Measurements from ENCODE around the gene PHACTR1.

- TF ChIP-seq, protein P1, sequence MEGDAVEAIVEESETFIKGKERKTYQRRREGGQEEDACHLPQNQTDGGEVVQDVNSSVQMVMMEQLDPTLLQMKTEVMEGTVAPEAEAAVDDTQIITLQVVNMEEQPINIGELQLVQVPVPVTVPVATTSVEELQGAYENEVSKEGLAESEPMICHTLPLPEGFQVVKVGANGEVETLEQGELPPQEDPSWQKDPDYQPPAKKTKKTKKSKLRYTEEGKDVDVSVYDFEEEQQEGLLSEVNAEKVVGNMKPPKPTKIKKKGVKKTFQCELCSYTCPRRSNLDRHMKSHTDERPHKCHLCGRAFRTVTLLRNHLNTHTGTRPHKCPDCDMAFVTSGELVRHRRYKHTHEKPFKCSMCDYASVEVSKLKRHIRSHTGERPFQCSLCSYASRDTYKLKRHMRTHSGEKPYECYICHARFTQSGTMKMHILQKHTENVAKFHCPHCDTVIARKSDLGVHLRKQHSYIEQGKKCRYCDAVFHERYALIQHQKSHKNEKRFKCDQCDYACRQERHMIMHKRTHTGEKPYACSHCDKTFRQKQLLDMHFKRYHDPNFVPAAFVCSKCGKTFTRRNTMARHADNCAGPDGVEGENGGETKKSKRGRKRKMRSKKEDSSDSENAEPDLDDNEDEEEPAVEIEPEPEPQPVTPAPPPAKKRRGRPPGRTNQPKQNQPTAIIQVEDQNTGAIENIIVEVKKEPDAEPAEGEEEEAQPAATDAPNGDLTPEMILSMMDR (IDR thresholded peaks at IDR 0.05), result no peak
- no peak for TF ChIP-seq POLR2A (IDR thresholded peaks at IDR 0.05)
These were observed 569.1 kb downstream of the PHACTR1 start for GRCh38 chr6:13285705-13286104.
